ENCODE measurements around the gene LAMB1. TPM values are rescaled to one million over a fixed set of nuclear protein-coding genes. Genes with fewer than 3 reads are reported as not detected.

Gene LAMB1
- total RNA-seq, 4 donors from 2014 or later, result 22.5 to 101 (median 32.5) TPM

DNA sequence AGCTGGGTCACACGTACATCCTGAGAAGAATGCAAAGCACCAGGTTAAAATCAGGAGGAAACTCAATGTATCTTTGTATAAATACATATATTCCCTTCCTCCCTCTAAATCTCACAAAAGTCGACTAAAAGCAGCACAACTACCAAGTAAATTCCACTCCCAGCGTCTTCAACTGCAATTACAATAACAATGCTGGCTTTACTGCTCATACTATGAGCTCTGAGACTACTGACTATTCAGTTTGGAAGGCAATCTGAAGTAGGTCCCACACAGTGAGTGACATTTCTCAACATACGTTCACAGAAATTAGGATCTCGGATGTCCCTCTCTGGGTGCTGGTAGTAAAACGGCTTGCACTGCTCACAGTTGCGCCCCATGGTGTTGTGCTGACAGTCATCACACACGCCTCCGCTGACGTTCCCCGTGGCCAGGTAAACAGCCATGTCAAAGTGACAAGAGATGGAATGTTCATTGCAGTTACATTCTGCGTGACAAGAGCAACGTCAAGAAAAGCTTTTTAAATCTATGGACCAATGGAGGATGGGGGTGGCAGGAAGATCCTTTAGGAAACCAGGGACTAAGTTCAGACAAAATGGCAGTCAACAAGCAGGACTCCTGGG, 27.5 kb downstream of the LAMB1 start:
- peaks cover 0 to 64% (median 3%) of the 10 kb centered on the region in 3 donors for H3K36me3 ChIP-seq
- intact Hi-C loops (cut with DNase I), result no loop called here
- no peak overlapping the region for H3K27ac ChIP-seq
- TF ChIP-seq, protein P1, sequence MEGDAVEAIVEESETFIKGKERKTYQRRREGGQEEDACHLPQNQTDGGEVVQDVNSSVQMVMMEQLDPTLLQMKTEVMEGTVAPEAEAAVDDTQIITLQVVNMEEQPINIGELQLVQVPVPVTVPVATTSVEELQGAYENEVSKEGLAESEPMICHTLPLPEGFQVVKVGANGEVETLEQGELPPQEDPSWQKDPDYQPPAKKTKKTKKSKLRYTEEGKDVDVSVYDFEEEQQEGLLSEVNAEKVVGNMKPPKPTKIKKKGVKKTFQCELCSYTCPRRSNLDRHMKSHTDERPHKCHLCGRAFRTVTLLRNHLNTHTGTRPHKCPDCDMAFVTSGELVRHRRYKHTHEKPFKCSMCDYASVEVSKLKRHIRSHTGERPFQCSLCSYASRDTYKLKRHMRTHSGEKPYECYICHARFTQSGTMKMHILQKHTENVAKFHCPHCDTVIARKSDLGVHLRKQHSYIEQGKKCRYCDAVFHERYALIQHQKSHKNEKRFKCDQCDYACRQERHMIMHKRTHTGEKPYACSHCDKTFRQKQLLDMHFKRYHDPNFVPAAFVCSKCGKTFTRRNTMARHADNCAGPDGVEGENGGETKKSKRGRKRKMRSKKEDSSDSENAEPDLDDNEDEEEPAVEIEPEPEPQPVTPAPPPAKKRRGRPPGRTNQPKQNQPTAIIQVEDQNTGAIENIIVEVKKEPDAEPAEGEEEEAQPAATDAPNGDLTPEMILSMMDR (IDR thresholded peaks at IDR 0.05), result no peak
- TF ChIP-seq POLR2A (IDR thresholded peaks at IDR 0.05), result no peak
- H3K9me3 ChIP-seq, result no peaks in the 10 kb centered on the region
- DNase-seq, result no peak
- H3K4me3 ChIP-seq, result no peak overlapping the region
- 91 to 93% methylated on average over 13 of the region's 13 CpGs for WGBS, 2 donors
- H3K27me3 ChIP-seq, result no peaks in the 10 kb centered on the region
- peaks cover 12 to 51% (median 33%) of the 10 kb centered on the region in 3 donors for H3K4me1 ChIP-seq

GRCh38 chr7:107973861-107974260, 29.1 kb downstream of the LAMB1 start:
- intact Hi-C loops (cut with DNase I), result no loop called here
- Histone ChIP-seq H3K4me1 (peaks cover 12 to 57% (median 38%) of the 10 kb centered on the region in 3 donors), H3K36me3 (peaks cover 0 to 49% (median 3%) of the 10 kb centered on the region in 3 donors), H3K9me3 (no peaks in the 10 kb centered on the region), H3K27me3 (no peaks in the 10 kb centered on the region), H3K4me3 (no peak overlapping the region), H3K27ac (peak overlapping the region; percentile 38 to 86 (median 80))
- TF ChIP-seq, protein P1 (IDR thresholded peaks at IDR 0.05), result no peak
- TF ChIP-seq POLR2A (IDR thresholded peaks at IDR 0.05), result no peak
- DNase-seq, result no peak

GRCh38 chr7:107972941-107973376, 30.0 kb downstream of the LAMB1 start:
- DNase-seq, result no peak
- peaks cover 0 to 50% (median 3%) of the 10 kb centered on the region in 3 donors for H3K36me3 ChIP-seq
- WGBS, 2 donors, result 21 to 38% methylated on average over 8 of the region's 8 CpGs

DNA sequence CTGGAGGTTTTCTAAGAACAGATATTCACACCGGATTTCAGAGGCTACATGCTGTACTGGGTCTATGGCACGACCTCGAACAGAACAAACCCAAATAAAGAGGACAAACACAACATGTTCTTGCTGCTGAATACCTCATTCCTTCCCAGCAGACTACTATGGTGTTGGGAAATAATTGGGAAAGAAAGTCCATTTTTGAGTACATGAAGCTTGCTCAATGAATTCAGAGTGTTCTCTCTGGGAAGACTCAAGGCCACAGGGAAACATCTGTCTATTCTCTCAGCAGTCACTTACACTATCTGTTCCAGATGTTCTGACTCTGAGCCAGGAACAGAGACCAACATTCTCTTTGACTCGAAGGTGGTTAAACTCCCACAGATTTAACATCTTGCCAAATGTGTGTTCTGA, 30.9 kb downstream of the LAMB1 start:
- DNase-seq, result no peak
- Histone ChIP-seq H3K4me3 (no peak overlapping the region), H3K27ac (peak overlapping the region; percentile 32 to 86 (median 80)), H3K36me3 (peaks cover 0 to 41% (median 3%) of the 10 kb centered on the region in 3 donors), H3K27me3 (no peaks in the 10 kb centered on the region), H3K4me1 (peaks cover 12 to 50% (median 38%) of the 10 kb centered on the region in 3 donors), H3K9me3 (no peaks in the 10 kb centered on the region)
- intact Hi-C loops (cut with DNase I), result no loop called here
- TF ChIP-seq POLR2A (IDR thresholded peaks at IDR 0.05), result no peak
- TF ChIP-seq, protein P1 (IDR thresholded peaks at IDR 0.05), result no peak
- WGBS, 2 donors, result 17 to 40% methylated on average over 4 of the region's 4 CpGs

More at GRCh38 chr7:107972941-107973376, 30.0 kb downstream of the LAMB1 start:
- no peaks in the 10 kb centered on the region for H3K27me3 ChIP-seq
- no peaks in the 10 kb centered on the region for H3K9me3 ChIP-seq
- TF ChIP-seq, protein P1 (IDR thresholded peaks at IDR 0.05), result no peak
- no peak for TF ChIP-seq POLR2A (IDR thresholded peaks at IDR 0.05)
- H3K4me3 ChIP-seq, result no peak overlapping the region
- H3K27ac ChIP-seq, result peak overlapping the region; percentile 38 to 86 (median 80)
- peaks cover 12 to 53% (median 38%) of the 10 kb centered on the region in 3 donors for H3K4me1 ChIP-seq
- intact Hi-C loops (cut with DNase I), result no loop called here

- TF ChIP-seq POLR2A (IDR thresholded peaks at IDR 0.05), result no peak
- TF ChIP-seq, protein P1 (IDR thresholded peaks at IDR 0.05), result no peak
- intact Hi-C loops (cut with DNase I), result no loop called here
- Histone ChIP-seq H3K27me3 (no peaks in the 10 kb centered on the region), H3K9me3 (no peaks in the 10 kb centered on the region), H3K36me3 (peaks cover 0 to 41% (median 3%) of the 10 kb centered on the region in 3 donors), H3K4me3 (no peak overlapping the region), H3K4me1 (peaks cover 12 to 50% (median 38%) of the 10 kb centered on the region in 3 donors), H3K27ac (peak overlapping the region; percentile 32 to 86 (median 80))
- no peak for DNase-seq
- WGBS, 2 donors, result 20 to 25% methylated on average over 1 of the region's 1 CpG
Observed at GRCh38 chr7:107971613-107972012, 31.3 kb downstream of the LAMB1 start.

Data from esophagus squamous epithelium (tissue), 5 donors.